Calu3 (cell line): ENCODE data around the gene ARHGAP15. TPM values are rescaled to one million over a fixed set of nuclear protein-coding genes. Genes with fewer than 3 reads are reported as not detected.

ENCODE experiments used
- BruUV-seq: library from RNA; stranded (reverse); fragments of 400-500 nt; replicated peaks from 2 replicates; lab custom pipeline; 2021; lab: Mats Ljungman, UMichigan
- CTCF ChIA-PET: fragments of 300-600 bp; sonication (Branson Sonifier 250); formaldehyde crosslinking; loops from one replicate; lab custom pipeline; 2022; ENCODE audit warnings: antibody characterized with exemption; lab: Charles Lee
- DNase-seq: peaks from one replicate; pipeline ENCODE4 v3.0.0; 2022
- H3K27ac Mint-ChIP-seq: one replicate; pipeline ENCODE4 v1.8.0; 2022; ENCODE audit warnings: mixed read lengths; ENCODE audit not compliant: unreplicated experiment
- H3K27me3 Mint-ChIP-seq: one replicate; pipeline ENCODE4 v1.8.0; 2022; ENCODE audit warnings: mixed read lengths; ENCODE audit not compliant: unreplicated experiment
- H3K36me3 Mint-ChIP-seq: one replicate; pipeline ENCODE4 v1.8.0; 2022; ENCODE audit warnings: mild to moderate bottlenecking, moderate library complexity, mixed read lengths; ENCODE audit not compliant: insufficient read depth, unreplicated experiment
- H3K4me1 Mint-ChIP-seq: one replicate; pipeline ENCODE4 v1.8.0; 2022; ENCODE audit warnings: mild to moderate bottlenecking, low read depth, mixed read lengths; ENCODE audit not compliant: unreplicated experiment
- H3K4me3 Mint-ChIP-seq: one replicate; pipeline ENCODE4 v1.8.0; 2022; ENCODE audit warnings: mild to moderate bottlenecking, low read depth, moderate library complexity, mixed read lengths; ENCODE audit not compliant: unreplicated experiment
- H3K9me3 Mint-ChIP-seq: one replicate; pipeline ENCODE4 v1.8.0; 2022; ENCODE audit warnings: low read depth, mixed read lengths; ENCODE audit not compliant: unreplicated experiment
- intact Hi-C: fragments of 100-400 bp; cut with micrococcal nuclease; formaldehyde crosslinking; loops from one replicate; pipeline ENCODE4 v1.10.0; 2022; ENCODE audit not compliant: unreplicated experiment
- total RNA-seq: library from RNA; stranded (reverse); gene quantifications from 2 replicates; pipeline ENCODE4 v1.2.3, GENCODE V29; 2022
- TF ChIP-seq, protein P1 (sequence below): fragments of 200-600 bp; IDR thresholded peaks from one replicate; pipeline ENCODE4 v1.8.0; 2022; ENCODE audit warnings: antibody characterized with exemption; ENCODE audit not compliant: unreplicated experiment

ARHGAP15 gene
- total RNA-seq, 1 experiment from 2014 or later, result not detected

DNA sequence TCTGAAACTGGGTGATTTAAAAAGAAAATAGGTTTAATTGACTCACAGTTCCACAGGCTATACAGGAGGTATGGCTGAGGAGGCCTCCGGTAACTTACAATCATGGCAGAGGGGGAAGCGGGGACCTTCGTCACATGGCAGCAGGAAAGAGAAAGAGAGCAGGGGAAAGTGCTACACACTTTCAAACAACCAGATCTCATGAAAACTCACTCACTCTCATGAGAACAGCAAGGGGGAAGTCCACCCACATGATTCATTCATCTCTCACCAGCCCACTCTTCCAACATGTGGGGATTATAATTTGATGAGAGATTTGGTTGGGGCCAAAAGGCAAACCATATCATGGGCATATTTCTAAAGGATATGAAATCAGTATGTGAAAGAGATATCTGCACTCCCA lies 12.0 kb upstream of the ARHGAP15 start:
- no TSS peak for BruUV-seq
- CTCF ChIA-PET, result no interaction called here
- H3K4me3 Mint-ChIP-seq, result no peak overlapping the region
- no peak for DNase-seq
- H3K36me3 Mint-ChIP-seq, result no peaks in the 10 kb centered on the region
- H3K4me1 Mint-ChIP-seq, result no peaks in the 10 kb centered on the region
- H3K27ac Mint-ChIP-seq, result no peak overlapping the region
- no peaks in the 10 kb centered on the region for H3K27me3 Mint-ChIP-seq
- TF ChIP-seq, protein P1, sequence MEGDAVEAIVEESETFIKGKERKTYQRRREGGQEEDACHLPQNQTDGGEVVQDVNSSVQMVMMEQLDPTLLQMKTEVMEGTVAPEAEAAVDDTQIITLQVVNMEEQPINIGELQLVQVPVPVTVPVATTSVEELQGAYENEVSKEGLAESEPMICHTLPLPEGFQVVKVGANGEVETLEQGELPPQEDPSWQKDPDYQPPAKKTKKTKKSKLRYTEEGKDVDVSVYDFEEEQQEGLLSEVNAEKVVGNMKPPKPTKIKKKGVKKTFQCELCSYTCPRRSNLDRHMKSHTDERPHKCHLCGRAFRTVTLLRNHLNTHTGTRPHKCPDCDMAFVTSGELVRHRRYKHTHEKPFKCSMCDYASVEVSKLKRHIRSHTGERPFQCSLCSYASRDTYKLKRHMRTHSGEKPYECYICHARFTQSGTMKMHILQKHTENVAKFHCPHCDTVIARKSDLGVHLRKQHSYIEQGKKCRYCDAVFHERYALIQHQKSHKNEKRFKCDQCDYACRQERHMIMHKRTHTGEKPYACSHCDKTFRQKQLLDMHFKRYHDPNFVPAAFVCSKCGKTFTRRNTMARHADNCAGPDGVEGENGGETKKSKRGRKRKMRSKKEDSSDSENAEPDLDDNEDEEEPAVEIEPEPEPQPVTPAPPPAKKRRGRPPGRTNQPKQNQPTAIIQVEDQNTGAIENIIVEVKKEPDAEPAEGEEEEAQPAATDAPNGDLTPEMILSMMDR, result no peak
- intact Hi-C loops, result no loop called here
- H3K9me3 Mint-ChIP-seq, result no peaks in the 10 kb centered on the region

DNA sequence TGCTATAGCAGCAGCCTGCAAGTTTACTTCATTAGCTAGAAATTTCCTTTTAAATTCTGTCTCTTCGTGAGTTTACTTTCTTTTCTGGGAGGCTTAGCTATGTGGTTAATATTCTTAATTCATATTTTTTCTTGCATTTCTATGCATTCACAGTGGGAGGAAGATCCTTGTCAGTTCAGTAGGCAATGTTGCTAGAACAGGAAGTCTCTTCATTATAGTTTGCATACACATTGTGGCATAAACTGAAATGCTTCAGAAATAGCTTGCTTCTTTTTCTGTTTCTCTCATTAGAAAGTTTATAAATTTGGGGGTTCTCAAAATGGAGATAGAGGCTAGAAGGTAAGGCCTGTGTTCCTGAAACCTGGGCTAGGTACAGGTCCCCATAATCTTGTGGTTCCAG lies 8.1 kb upstream of the ARHGAP15 start:
- no TSS peak for BruUV-seq
- Mint-ChIP-seq H3K27me3 (no peaks in the 10 kb centered on the region), H3K4me1 (no peaks in the 10 kb centered on the region), H3K36me3 (no peaks in the 10 kb centered on the region), H3K9me3 (no peaks in the 10 kb centered on the region), H3K4me3 (no peak overlapping the region), H3K27ac (no peak overlapping the region)
- no peak for DNase-seq
- TF ChIP-seq, protein P1, result no peak
- CTCF ChIA-PET, result no interaction called here
- intact Hi-C loops, result no loop called here

DNA sequence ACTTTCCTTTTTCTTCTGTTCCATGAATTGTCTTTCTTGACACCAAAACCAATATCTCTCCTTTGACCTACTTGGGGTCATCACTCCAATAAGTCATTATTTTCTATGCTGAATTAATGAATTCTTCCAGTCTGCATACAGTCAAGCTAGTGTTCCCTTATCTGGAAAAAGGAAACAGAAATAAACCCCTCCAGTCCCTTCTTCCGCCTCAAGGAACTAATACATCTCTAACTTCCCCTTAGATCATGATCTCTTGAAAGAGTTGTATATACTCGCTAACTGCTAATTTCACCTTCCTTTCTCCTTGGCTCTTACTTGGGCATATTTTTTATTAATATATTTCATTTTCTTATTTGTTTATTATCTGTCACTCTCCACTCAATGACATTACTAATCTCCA lies 7.3 kb upstream of the ARHGAP15 start:
- TF ChIP-seq, protein P1, result no peak
- intact Hi-C loops, result no loop called here
- Mint-ChIP-seq H3K27me3 (no peaks in the 10 kb centered on the region), H3K9me3 (no peaks in the 10 kb centered on the region), H3K4me3 (no peak overlapping the region), H3K36me3 (no peaks in the 10 kb centered on the region), H3K27ac (no peak overlapping the region), H3K4me1 (no peaks in the 10 kb centered on the region)
- CTCF ChIA-PET, result no interaction called here
- DNase-seq, result no peak
- no TSS peak for BruUV-seq

DNA sequence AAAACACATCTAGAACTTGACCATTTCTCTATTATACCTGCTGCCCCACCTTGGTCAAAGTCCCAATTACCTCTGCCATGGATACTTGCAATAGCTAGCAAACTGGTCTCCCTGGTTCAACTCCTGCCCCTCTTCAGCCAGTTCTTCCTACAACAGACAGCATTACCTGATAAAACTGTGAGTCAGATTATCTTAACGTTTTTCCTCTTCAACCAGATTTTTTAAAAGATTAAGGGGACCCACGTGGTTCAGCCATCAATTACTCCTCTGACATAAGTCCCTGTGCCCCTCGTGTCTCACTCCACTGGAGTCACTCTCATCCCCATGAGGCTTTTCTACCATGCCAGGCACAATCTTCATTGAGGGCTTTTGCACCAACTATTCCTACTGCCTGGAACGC lies 5.3 kb upstream of the ARHGAP15 start:
- Mint-ChIP-seq H3K27me3 (no peaks in the 10 kb centered on the region), H3K36me3 (no peaks in the 10 kb centered on the region)
- no TSS peak for BruUV-seq

More for the DNA sequence above, 5.3 kb upstream of the ARHGAP15 start:
- H3K27ac Mint-ChIP-seq, result no peak overlapping the region
- H3K9me3 Mint-ChIP-seq, result no peaks in the 10 kb centered on the region
- CTCF ChIA-PET, result no interaction called here
- no peaks in the 10 kb centered on the region for H3K4me1 Mint-ChIP-seq
- DNase-seq, result peak; percentile 9
- H3K4me3 Mint-ChIP-seq, result no peak overlapping the region
- TF ChIP-seq, protein P1, result no peak
- intact Hi-C loops, result no loop called here
